RWPE1 (cell line): ENCODE measurements around the gene ANTXR1.

ENCODE experiments used
- CTCF ChIA-PET: fragments of 350-600 bp; sonication (Branson Sonifier 250); formaldehyde crosslinking; extraction: SDS; loops from one replicate; lab custom pipeline; 2021; lab: Yijun Ruan, JAX
- POLR2A ChIA-PET: fragments of 400-600 bp; formaldehyde crosslinking; extraction: SDS; loops from one replicate; lab custom pipeline; 2020; ENCODE audit warnings: antibody characterized with exemption; ENCODE audit not compliant: low non-redundant PET; lab: Yijun Ruan, JAX
- DNase-seq: peaks from one replicate; pipeline ENCODE4 v3.0.0; 2012; ENCODE audit warnings: low spot score
- H3K27ac ChIP-seq: fragments of 450-650 bp; 2 replicates; pipeline ENCODE4 v1.5.1; 2017
- CTCF ChIP-seq: fragments of 450-650 bp; conservative IDR thresholded peaks from 2 replicates; pipeline ENCODE4 v1.5.1; 2017; ENCODE audit warnings: low read depth, mild to moderate bottlenecking

ANTXR1 gene

GRCh38 chr2:69077252-69077950 lies 64.4 kb downstream of the ANTXR1 start:
- DNase-seq = no peak
- CTCF ChIA-PET = interaction anchor here (0.6 kb wide), 1 partner anchor 65 kb away, joined by 5 read pairs; no protein-coding TSS in a partner anchor
- POLR2A ChIA-PET = no interaction called here
- no peak for TF ChIP-seq CTCF
- no peak overlapping the region for H3K27ac ChIP-seq

GRCh38 chr2:69080071-69080470 lies 67.1 kb downstream of the ANTXR1 start:
- CTCF ChIA-PET = interaction anchor here (0.6 to 0.7 kb wide), 2 partner anchors 69 to 992 kb away, joined by 3 to 5 read pairs; no protein-coding TSS in a partner anchor
- H3K27ac ChIP-seq = no peak overlapping the region
- no peak for DNase-seq
- POLR2A ChIA-PET = no interaction called here
- no peak for TF ChIP-seq CTCF

GRCh38 chr2:69081001-69081580 lies 68.1 kb downstream of the ANTXR1 start:
- no peak overlapping the region for H3K27ac ChIP-seq
- CTCF ChIA-PET = no interaction called here
- no peak for DNase-seq
- POLR2A ChIA-PET = no interaction called here
- no peak for TF ChIP-seq CTCF

- CTCF ChIA-PET = no interaction called here
- TF ChIP-seq CTCF = no peak
- peak overlapping the region; percentile 72 for H3K27ac ChIP-seq
- no peak for DNase-seq
- POLR2A ChIA-PET = no interaction called here
These were observed 68.8 kb downstream of the ANTXR1 start for GRCh38 chr2:69081757-69082156.

- peak overlapping the region; percentile 72 for H3K27ac ChIP-seq
- TF ChIP-seq CTCF = no peak
- peak; percentile 70 for DNase-seq
- POLR2A ChIA-PET = no interaction called here
- CTCF ChIA-PET = interaction anchor here (0.6 kb wide), 3 partner anchors 56 to 1956 kb away, joined by 3 read pairs; no protein-coding TSS in a partner anchor
These were observed 69.5 kb downstream of the ANTXR1 start for GRCh38 chr2:69082430-69082997.

GRCh38 chr2:69083235-69083748 lies 70.3 kb downstream of the ANTXR1 start:
- ChIA-PET POLR2A (no interaction called here), CTCF (interaction anchor here (0.5 to 0.7 kb wide), 3 partner anchors 57 to 535 kb away, joined by 3 read pairs; no protein-coding TSS in a partner anchor)
- no peak for TF ChIP-seq CTCF
- DNase-seq = peak; percentile 37
- H3K27ac ChIP-seq = peak overlapping the region; percentile 72
